GM18907 (cell line): ENCODE results near the gene TCF4.

ENCODE experiments used
- ATAC-seq: cut with Tn5 transposase; IDR thresholded peaks from one replicate; pipeline ENCODE4 v1.9.1; 2021; ENCODE audit warnings: mild to moderate bottlenecking, moderate library complexity; ENCODE audit not compliant: unreplicated experiment

Gene TCF4

DNA sequence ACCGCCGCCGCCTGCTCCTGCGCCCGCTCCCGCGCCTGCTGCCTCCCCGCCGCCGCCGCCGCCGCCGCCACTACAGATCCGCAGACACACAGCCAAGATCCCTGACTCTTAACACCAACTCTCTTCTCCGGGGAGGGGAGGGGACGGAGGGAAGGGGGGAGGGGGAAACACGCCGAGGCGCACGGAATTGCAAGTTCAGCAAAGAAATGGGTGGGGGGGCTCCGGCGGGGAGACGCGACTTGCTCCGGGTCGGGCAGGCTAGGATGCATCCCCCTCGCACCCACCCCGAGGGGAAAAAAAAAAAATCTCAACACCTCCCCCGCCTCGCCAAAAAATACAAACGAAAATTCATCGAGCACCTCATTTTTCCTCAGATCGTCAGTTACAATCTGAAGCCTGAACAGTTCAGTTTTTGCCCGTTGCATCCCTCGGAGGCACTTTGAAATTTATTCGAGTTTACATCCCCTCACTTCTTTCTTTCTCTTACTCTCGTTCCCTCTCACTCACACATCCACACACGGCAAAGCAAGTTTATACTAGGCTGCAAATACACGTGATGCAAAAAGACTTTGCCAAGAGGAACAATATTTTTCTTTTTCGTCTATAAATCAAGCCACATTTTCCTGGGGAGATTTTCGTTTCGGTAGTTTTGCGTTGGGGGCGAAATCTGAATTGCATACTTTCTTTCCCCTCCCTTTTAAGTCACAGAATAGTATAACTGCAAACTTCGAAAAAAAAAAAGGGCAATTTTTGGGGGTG lies at the start of gene TCF4:
Gene TCF4 (minus strand): TSS at position 82 of the 759 bp plus-strand sequence. CDS start 1,076 bp downstream, outside the sequence.
- no peak for ATAC-seq

DNA sequence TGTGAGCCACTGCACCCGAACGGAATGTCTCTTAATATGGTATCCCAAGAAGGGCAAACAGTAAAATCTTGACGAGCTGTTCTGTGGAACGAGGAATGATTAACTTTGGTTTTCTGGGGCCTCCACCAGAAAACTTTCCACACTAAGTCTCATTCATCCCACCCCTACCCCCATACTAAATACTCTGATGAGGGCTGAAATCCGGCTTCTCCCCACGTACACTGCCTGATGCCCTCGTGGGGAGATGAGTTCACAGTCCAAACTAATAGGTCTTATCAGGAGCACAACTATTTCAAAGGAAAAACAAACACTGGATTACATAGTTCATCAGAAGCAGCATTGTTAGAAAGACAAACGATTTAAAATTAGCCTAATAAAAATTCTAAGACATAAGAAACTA lies 49.2 kb upstream of the TCF4 start:
- no peak for ATAC-seq

DNA sequence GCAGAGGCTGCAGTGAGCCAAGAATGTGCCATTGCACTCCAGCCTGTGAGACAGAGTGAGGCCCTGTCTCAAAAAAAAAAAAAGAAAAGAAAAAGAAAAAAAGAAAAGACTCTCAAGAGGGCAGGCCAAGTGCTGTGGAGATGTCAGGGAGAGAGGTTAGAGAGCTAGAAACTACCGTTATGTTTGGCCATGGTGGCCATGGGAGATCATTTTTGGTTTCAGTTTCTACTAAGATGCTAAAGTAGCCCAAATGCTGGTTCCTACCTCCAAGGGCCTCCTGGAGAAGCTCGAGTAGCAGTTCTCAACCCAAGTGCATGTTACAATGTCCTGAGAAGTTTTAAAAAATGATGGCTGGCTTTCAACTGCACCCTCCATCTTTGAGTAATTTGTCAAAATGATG lies 47.4 kb upstream of the TCF4 start:
- no peak for ATAC-seq

DNA sequence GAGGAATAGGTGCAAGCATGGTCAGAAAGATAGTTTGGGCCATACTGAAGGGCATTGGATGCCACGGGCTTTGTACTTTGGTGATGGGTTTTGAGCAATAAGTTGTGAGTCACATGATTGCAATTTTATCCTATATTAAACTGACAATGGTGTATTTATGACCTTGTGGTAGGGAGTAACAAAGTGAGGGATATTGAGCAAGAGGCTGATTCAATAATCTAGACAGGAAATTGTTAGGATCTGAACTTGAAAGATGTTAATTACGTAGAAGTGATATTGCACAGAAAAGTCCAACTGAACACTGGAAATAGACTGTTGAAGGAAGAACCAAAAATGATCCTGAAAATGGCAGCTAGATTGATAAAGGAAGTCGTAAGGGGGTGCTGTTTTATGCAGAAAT lies 46.6 kb upstream of the TCF4 start:
- no peak for ATAC-seq

DNA sequence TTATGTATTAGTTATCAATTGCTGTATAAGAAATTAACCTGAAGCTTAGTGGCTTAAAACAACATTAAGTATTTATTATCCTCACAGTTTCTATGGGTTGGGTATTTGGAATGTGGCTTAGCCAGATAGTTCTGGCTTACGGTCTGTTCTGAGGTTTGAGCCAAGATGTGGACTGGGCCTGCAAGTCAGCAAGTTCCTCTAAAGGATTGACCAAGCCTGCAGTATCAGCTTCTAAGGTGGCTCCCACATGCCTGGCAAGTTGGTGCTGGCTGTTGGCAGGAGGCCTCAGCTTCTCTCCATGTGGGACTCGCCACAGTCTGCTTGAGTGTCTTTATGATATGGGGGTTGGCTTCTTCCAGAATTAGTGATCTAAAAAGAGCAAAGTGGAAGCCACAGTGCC lies 45.0 kb upstream of the TCF4 start:
- ATAC-seq = no peak

DNA sequence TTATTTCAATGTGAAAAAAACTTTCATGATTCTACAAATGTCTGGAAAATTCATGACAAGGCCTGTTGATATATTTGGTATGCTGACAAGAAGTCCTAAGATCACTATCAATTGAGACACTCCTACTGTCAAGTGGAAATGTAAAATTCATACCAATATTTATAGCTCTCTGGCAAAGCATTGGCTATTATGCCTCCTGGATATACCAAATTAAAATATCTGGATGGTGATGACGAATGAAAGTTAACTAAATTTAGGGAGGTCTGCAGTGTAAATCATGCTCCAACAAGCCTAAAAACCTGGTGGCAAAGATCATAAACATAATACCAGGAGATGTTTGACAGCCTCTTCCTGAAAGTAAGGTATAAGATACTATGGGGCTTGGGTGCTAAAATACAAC lies 41.1 kb upstream of the TCF4 start:
- no peak for ATAC-seq

DNA sequence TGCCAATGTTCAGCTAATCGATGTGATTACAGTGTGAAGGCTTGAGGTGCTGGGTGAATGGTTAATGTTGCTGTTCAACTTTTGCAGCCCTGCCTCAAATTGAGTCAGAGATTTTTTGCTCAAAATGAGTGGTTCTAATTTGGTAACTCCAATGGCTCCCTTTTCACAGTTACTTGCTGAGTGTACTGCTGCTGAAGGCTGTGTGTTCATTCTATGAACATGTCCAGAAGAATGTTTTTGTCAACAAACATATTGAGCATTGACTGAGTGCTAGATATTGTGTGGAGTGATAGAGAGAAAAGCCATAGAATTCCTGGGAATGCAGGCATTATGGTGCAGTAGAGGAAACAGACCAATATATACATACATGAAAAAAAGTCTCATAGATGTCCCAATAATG lies 39.0 kb upstream of the TCF4 start:
- ATAC-seq = no peak

DNA sequence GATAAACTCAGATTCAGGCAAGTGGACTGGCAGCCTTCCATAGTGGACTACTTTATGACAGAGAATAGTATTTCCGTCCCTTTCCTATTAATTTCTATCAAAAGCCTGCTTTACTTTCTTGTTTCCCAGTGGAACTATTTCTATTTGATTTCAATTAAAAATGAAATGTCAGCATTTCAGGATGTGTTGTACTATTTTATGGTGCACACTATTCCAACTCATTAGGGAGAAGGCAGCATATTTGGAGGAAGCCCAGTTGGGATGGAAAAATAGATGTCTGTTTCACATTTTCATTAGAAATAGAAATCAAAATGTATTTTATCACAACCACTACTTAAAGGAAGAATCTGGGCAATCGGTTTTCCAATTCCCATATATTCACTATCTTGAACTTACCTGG lies 37.9 kb upstream of the TCF4 start:
- ATAC-seq = no peak

DNA sequence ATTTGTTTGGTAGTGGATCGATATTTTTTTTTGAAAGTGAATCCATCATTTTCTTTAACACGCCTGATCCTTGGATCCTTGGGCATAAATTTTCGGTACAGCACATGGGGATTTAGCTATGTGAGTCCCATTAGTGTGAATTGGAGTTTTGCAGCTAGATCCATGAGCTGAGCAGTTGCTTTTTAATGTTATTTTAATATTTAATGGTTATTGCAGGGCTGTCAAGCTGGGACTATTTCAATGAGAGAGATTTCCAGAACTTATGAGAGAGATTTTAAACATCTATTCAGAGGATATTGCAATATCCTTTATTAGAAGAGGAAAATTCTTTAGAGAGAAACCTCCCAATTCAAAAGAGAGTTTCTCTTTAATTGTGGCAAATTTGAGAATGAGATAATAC lies 35.6 kb upstream of the TCF4 start:
- no peak for ATAC-seq

DNA sequence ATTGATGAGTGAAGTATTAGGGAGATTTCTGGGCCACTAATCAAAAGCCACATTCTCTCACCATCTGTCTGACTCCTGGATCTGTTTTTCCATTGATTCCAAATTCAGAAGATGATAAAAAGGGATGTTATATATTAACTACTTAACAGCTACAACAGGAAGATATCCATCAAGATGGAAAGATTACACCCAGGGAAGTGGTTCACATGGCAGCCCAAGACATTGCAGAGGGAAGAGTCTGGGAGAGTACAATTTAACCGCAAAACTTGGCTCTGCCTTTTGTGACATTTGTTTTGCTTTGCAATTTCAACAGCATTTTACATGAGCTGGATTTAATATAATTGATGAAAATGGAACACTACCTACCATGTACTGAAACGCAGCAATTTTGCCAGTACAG lies 22.5 kb upstream of the TCF4 start:
- no peak for ATAC-seq

DNA sequence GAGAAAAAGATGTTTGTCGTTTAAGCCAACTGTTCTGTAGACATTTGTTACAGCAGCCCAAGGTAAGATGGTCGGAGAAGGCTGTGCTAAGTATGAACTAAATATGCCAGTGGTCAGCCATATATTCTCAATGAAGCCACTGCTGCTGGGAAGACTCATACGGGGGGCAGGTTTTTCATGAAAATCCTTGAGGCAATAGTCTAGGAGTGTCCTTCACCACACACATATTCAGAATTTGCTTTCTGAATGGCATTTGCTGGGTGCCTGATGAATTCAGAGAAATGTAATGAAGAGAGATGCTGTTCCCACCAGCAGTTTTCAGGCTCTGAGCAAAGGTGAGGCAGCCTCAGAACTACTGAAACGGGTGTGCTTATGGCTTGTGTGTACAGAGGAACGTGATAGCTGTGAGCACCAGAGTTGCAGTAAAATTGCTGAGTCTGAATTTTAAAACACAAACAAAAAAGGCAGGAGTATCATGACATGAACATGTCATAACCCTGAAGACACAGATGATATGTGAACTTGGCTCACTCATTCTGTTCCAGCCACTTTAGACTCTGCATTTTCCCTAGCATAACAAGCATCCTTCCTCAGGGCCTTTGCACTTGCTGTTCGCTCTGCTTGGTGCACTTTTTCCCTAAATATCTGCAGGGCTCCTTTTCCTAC lies 21.3 kb upstream of the TCF4 start:
- no peak for ATAC-seq

DNA sequence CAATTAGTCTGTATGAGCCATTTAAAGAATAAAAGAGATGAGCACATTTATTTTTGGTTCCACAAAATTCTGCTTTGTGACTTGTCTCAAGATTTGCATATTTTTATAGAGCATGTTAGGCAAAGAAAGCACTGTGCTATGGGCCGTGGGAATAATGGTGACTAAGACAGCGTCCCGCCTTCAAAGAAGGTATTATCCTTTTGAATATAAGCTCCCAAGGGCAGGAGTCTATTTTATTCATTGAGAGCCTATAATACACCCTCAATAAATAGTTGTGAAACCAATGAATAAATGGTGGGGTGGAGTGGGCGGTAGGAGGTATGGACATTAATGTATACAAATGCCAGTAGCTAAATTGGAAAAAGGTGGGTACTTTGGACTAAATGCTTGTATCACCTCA lies 20.5 kb upstream of the TCF4 start:
- no peak for ATAC-seq

DNA sequence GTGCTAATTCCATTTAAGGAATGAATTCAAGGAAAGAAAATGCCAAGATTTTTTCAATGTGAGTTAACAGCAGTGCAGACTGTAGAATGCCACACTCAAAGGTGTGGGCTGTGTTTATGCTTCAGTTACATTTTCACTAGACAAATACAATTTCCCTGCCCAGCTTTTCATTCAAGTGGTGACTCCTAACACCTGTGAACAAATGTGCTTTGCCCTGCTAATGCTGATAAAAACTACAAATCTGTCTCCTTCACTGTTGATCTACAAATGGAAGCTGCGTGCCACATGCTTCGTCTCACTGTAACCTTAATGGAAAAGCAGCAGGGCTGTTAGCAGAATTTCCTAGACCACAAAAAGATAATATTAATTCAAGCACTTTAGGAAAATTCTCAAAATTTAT lies 19.8 kb upstream of the TCF4 start:
- no peak for ATAC-seq

DNA sequence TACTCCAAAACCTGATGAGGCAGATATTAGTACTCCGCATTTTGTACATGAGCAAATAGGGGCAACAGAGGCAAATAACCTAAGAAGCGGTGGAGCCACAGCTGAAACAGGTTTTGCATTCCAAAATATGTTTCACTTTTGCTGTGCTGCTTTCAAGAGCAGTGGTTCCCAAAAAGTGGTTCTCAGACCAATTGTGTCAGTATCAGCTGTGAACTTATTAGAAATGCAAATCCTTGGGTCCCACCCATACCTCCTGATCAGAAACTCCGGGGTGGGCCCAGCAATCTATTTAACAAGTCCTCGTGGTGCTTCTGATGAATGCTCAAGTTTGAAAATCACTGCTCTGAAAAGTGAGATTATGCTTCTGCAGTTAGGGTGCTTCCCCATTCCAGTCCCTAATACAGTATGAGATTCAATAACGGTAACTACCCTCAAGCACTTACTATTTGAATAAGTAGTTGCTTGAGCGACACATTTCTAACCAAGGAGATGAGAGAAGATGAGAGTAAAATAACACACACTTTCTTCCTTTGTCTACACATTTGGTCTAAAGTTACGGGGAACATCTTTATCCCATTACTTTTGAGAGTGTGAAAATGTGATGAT lies 17.8 kb upstream of the TCF4 start:
- peak; percentile 85 for ATAC-seq

DNA sequence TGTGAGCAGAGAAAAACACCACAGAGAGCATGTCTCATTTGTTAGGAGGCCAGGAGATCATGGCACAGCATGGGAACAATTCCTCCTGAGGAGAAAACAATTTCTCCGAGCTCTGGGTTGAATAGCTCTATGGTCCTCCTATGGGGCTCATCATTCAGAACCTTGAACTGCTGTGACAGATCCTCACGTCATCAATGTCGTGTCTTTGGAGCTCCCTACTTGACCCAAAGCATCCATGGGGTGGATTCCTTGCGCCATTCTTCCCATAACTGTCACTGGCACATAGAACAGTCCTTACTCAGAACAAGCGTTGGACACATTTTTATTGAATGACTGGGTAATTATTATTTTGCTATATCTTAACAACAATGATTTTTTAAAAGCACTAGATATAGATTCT lies 15.8 kb upstream of the TCF4 start:
- ATAC-seq = no peak

DNA sequence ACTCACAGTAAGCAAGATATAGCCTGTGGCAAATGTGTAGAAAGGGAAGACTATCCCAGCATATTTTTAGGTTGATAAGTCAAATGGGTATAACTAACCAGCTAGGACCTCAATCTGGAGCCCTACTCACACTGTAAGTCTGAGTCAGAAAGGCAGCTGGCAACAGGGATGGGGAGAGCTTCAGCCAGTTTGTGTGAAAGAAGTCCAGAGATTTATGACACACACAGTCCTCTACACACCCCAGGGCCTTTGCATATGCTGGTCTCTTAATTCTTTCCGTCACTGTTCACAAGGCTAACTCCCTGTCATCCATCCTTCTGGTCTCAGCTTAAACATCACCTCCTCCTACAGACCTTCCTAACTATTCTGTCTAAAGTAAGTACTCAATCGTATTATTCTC lies 5.9 kb upstream of the TCF4 start:
- ATAC-seq = no peak

DNA sequence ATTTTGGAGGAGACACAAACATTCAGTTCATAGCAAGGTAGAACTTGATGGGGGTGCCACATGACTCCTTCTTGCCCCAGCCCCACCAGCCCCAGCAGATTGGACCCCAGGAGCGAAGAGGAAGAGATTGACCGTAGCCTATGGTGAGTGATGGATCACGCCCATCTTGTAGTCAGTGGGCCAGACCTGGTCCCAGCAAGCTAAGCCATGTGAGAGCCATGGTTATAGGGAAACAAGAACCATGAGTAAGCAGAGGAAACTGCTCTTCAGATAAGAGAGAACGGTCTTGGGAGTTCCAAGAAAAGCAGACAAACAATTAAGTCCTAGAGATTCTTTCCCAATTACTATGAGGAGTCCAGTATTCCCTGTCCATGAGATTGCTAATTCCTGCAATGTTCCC lies 4.6 kb upstream of the TCF4 start:
- no peak for ATAC-seq

DNA sequence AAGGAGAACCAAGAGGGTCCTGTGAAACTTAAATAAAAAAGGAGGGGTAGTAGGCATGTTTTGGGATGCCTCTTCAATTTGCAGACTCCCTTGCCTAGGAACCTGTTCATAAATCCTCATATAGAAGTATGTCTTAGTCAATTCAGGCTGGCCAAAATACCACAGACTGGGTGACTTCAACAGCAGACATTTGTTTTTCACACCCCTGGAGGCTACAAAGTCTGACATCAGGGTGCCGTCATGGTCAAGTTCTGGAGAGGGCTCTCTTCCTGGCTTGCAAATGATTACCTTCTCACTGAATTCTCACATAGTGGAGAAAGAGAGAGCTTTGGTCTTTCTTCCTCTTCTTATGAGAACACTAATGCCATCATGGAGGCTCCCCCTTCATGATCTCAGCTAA lies 4.1 kb upstream of the TCF4 start:
- ATAC-seq = no peak

DNA sequence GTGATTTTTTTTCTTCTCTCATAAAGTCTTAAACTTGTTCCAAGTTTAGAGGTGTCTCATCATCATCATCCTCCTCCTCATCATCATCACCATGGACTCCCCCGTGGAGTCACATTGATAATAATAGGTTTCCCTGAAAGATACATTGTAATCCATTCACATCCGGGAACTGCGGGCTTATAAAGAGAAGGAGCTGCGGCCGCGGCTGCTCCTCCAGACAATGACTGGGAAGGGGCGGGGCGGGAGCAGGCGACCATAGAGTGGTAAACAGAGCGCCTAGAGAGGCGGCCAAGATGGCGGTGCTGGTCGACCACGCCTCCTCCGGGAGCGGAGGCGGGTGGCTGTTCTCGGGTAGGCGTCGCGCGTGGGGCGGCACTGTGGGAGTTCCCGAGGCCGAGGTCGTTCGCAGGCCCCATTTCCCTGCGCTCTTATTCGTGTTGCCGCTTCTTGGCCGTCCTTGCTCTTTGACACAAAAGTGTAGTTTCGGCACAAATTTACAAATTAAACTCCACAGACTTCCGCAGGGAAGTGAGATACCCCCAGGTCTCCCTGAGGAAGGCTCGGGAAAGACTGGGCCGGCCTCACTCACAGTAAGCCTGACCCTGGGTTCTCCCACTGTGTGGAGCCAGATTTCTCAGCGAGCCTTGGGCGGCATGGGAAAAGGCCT lies 1.8 kb upstream of the TCF4 start:
- peak; percentile 90 for ATAC-seq

DNA sequence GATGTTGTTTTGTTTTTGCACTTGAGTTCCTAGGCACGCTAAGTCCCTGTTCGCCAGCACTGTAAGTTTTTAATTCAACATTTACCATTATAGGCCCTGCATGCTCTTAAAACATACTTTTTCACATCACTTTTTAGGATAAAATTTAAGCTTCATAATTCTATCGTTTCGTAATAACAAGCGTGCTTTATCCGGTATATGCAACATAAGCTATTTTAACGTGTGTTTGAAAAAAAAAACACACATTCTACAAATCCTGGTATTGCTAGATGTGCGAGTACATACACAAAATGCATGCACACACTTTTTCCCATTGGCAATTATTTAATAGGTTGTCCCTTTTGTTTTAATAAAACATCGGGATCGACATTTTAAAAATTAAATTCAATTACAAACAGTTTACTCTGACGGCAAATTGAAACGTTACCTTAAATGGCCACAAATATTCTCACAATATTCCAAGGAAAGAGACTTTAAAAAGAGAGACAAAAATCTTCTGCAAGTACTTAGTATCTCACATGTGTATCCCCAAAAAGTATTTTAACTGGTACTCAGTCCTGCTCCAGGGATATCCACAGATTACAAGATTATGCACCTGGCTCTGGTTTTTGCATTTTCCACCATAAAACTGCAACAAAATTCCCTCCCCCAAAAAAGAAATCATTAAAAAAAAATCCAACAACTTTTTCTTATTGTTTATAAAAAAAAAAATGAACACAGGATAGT lies 1.0 kb upstream of the TCF4 start:
- ATAC-seq = no peak

DNA sequence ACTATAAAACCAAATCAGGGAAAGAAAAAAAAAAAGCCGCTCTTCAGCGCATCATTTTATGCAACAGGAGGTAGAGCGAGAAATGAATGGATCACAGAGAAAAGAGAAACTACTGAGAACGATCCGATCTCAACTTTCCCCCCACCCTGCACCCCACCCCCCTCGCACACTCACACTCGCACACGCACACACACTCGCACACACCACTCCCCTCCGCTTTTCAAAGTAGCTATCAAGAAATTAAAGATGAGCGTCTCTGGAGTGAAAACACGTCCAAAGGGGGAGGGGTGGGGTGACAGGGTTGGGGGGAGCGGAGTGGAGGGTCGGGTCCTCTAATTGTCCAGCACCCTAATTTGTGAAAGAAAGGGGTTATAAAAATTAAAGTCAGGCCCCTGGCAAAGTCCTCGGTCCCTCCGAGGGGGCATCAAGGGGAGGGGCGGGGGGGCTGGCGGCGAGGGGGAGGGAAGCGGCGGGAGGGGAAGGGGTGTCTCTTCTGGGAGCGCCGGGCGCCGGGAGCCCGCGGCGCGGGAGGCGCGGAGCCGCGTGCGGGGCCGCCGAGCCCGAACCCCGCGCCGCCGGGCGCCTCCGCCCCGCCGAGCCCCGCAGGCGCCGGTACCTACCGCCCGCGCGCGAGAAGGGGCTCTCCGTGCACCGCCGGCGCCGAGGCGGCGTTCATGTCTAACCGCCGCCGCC lies 428 bp downstream of the TCF4 start:
- no peak for ATAC-seq
